PC-3 (cell line): Measurements from ENCODE around the gene SENP5.

Experiments used
- CTCF ChIP-seq: fragments of 300-600 bp; sonication (generic); conservative IDR thresholded peaks from 2 replicates; pipeline ENCODE4 v1.5.1; 2017; ENCODE audit warnings: antibody characterized with exemption, low read depth, mild to moderate bottlenecking, low read length
- EZH2 ChIP-seq: fragments of 300-600 bp; sonication (generic); IDR thresholded peaks from one replicate; pipeline ENCODE4 v1.6.1; 2017; ENCODE audit warnings: antibody characterized with exemption, mild to moderate bottlenecking, low read length; ENCODE audit not compliant: unreplicated experiment
- EZH2phosphoT487 ChIP-seq: fragments of 300-600 bp; sonication (generic); IDR thresholded peaks from 2 replicates; pipeline ENCODE4 v1.6.1; 2018; ENCODE audit warnings: mild to moderate bottlenecking, antibody characterized with exemption, low read length, borderline replicate concordance

DNA sequence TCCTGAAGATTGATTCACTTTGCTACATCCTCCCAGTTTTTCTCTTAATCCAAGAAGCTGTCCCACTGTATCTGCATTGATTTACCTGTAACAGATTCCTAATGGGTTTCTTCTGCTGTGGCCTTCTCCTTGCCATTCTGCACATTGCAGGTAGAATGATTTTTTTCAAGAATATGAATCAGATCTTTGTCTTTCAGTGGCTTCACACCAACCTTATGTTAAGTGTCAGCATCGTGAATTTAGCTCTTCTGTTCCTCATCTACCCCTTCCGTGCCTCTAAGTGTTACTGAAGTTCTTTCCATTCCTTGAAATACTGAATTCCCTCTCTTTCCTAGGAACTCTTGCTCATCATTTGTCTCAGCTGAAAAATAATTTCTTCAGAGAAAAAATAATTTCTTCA, 7.5 kb downstream of the SENP5 start:
- TF ChIP-seq EZH2 (no peak), CTCF (no peak), EZH2phosphoT487 (no peak)
